Posterior cingulate gyrus (tissue), 11 donors: ENCODE results near the gene NAT9.

ENCODE experiments used
- DNase-seq, 10 donors: peaks; one replicate each; pipeline versions ENCODE4 v3.0.0 to v3.0.0-alpha.2; 2020 to 2021; ENCODE audit warnings: mixed read lengths in 3 of 10
- intact Hi-C: fragments of 100-400 bp; cut with DNase I; formaldehyde crosslinking; loops from one replicate; pipeline ENCODE4 v1.15.1; 2023

The NAT9 gene

DNA sequence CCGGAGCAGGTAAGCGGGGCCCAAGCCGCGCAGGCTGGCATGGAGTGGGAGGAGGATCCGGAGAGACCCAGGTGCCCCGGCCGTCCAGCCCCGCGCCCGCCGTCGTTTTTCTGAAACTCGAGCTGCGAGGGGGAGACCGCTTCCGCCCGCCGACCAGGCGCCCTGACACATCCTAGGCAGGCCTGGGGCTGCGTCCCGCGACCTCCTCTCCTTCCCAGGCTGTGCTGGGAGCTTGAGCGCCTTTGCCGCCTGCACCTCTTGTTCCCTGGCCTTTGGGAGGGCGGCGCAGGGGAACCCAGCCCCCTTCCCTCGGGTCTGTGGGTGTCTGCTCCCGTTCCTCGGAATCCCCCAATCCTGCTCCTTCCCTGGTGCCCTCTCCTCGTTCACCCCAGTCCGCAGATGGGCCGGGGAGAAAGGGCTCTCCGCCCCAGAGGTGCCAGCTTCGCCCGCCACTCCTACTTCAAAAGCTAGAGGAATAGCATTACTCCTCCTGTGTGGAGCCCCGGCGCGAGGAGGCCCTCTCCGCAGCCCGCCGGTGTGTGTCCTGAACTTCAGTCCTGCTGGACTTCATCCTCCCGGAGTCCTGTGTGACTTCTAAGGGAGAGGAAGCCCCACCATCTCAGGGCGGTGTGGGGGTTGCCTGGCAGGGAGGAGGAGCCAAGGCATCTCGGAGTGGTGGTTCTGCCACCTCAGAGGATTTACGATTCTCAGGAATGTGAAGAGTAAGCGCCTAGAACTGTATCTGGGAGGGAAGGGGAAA lies 26.7 kb downstream of the NAT9 start:
- peak in 3 of 10 donors; percentile 70 to 83 (median 72) for DNase-seq
- intact Hi-C loops: loop anchor here (2.0 kb wide), 1 partner anchor 15 kb away; no protein-coding TSS in a partner anchor

GRCh38 chr17:74748529-74749278 lies 27.4 kb downstream of the NAT9 start, which contains the start of gene NHERF1:
Gene NHERF1 (plus strand): TSS chr17:74748628. CDS start chr17:74748847, 219 bp downstream.
- intact Hi-C loops: no loop called here
- peak; percentile 85 to 99 (median 88) for DNase-seq

GRCh38 chr17:74748279-74748528 lies 27.9 kb downstream of the NAT9 start:
- intact Hi-C loops: no loop called here
- no peak for DNase-seq

DNA sequence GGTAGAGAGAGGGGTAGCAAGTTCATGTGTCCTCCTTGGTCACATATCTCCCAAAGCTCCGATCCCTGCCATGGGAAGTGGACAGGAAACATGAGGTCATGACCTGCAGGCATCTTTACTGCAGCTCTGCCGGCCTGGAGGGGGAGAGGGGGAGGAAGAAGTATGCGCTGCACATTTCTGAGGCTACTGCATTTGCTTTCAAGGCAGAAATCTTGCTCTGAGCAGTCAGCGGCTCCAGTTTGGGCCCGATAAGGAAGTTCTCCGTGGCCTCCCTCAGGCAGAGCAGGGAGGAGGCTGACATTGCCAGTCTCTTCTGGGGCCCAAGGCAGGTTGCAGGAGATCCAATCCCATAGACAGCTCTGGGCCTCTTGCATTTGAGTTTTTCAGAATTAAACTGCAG lies 29.2 kb downstream of the NAT9 start:
- intact Hi-C loops: no loop called here
- DNase-seq: peak in 2 of 10 donors; percentile 43 to 78

DNA sequence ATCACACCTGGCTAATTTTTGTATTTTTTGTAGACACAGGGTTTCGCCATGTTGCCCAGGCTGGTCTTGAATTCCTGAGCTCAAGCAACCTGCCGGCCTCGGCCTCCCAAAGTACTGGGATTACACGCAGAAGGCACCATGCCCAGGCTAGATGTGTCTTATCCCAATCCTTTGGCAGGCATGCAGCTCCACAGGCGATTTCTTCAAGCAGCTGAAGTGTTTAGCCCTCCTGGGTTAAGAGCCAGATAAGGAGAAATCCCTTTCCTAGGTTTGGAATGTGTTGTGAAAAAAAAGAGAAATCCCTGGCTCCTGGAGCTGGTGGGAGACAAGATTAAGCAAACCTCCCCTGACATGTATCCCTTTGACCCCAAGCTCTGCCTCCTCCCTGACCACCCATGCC lies 29.8 kb downstream of the NAT9 start:
- intact Hi-C loops: no loop called here
- peak in 2 of 10 donors; percentile 16 to 46 for DNase-seq

DNA sequence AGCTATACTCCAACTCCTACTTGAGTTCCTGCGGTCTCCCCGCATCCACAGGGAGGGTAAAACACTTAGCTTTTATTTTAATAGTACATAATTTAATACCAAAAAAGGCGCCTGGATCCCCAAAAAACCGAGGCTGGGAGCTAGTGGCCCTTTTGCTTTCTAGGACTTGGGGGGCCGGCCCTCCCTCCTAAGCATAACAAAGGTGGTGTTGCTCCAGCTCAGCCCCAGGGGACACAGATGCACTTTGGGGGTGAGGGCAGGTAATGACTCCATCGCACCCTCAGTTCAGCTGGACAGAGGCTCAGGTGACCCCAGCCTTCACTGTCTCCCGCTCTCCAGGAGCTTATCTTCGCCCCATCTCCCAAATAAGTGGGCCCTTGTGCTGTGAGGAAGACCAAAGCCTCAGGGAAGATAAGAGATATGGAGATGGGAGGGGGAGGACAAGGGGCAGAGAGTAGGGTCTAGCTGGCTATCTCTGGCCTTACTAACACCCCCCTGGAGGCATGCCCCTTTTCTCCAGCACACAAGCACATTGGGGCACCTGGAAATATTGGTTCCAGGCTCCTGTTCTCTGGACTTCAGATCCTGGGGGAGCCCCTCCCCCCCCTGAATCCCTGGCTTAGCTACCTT lies 30.5 kb downstream of the NAT9 start:
- intact Hi-C loops: loop anchor here (2.0 kb wide), 1 partner anchor 119 kb away; no protein-coding TSS in a partner anchor
- DNase-seq: peak in 2 of 10 donors; percentile 27 to 52

DNA sequence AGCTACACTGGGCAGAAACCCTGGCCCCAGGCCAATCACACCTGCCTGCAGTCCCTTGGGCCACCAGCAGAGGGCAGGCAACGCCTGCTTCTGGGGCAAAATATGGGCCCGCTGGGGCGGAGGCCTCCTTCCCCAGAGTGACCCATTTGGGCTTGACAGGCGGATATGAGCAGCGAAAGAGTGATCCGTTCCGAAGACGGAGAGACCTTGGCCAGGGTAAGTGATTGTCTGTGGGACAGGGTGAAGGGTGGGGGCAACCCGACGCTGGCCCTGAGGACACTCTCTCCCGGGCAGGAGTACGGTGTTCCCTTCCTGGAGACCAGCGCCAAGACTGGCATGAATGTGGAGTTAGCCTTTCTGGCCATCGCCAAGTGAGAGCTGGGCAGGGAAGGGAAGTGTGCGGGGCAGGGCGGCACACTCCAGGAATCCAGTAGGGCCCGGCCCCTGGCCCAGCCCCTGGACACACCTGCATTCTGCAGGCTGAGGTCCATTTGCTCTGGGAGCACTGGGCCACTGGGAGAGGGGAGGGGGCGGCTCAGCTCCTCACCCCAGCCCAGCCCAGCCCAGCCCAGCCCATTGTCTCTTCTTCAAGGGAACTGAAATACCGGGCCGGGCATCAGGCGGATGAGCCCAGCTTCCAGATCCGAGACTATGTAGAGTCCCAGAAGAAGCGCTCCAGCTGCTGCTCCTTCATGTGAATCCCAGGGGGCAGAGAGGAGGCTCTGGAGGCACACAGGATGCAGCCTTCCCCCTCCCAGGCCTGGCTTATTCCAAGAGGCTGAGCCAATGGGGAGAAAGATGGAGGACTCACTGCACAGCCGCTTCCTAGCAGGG lies 31.2 kb downstream of the NAT9 start:
- intact Hi-C loops: loop anchor here (1.0 to 2.0 kb wide), 3 partner anchors 25 to 120 kb away; no protein-coding TSS in a partner anchor

GRCh38 chr17:74744349-74744713 lies 31.8 kb downstream of the NAT9 start:
- intact Hi-C loops: loop anchor here (1.0 to 2.0 kb wide), 3 partner anchors 26 to 120 kb away; no protein-coding TSS in a partner anchor
- peak in 2 of 10 donors; percentile 4 to 50 for DNase-seq

More for the DNA sequence above, 31.2 kb downstream of the NAT9 start:
- DNase-seq: peak; percentile 66 to 99 (median 86)

DNA sequence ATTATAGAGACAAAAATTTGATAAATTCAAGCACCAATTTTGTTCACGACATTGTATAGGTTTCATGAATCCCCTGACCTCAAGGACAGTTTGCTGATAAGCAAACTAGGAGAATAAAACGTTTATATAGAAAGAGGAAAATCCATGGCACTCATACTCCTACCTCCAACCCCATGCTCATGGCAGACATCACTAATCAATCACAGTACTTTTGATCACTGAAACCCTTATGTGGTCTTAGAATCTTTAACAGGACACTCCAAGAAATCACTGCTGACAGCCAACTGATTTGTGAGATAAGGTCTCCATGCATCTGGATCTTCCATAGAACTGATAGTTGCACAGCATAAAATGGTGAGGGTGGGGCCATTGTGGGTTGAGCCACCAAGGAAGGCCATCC lies 32.4 kb downstream of the NAT9 start:
- DNase-seq: no peak
- intact Hi-C loops: loop anchor here (1.0 to 2.0 kb wide), 3 partner anchors 27 to 121 kb away; no protein-coding TSS in a partner anchor

DNA sequence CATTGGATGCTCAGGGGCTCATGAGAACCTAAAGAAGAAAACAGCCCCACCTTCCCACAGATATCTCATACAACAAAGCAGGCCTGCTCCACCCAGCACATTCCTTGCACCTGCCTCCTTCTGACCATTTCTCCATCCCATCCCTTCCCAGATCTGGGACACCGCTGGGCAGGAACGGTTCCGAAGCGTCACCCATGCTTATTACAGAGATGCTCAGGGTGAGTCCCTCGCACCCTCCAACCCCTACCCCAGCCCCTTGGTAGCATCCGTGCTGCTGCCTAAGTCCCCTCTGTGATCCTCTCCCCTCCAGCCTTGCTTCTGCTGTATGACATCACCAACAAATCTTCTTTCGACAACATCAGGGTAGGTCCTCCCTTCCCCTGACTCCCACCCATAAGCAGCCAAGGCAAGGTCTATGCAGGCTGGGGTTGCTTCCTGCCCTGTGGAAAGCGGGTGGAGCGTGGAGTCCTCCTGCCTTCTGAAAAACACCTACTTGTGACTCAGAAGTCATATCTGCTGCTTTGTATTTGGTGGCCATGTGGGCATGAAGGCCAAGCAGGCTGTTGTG lies 33.1 kb downstream of the NAT9 start:
- intact Hi-C loops: no loop called here
- peak in 3 of 10 donors; percentile 9 to 73 (median 62) for DNase-seq

DNA sequence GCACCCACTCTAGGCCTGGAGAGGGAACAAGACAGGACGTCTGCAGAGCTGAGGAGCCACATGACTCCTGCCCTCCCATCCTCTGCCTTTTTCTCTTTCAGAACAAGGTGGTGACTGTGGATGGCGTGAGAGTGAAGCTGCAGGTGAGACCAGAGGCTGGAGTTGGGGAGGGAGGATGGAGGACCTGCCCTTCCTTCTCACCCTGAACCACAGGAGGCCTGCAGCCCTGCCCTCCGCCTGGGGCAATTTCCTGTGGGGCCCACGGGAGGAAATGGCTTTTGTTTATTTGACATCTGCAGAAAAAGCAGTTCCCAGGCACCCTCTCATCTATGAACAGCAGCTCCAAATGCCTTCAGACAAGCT lies 34.0 kb downstream of the NAT9 start:
- intact Hi-C loops: no loop called here
- DNase-seq: peak in 2 of 10 donors; percentile 10 to 53

DNA sequence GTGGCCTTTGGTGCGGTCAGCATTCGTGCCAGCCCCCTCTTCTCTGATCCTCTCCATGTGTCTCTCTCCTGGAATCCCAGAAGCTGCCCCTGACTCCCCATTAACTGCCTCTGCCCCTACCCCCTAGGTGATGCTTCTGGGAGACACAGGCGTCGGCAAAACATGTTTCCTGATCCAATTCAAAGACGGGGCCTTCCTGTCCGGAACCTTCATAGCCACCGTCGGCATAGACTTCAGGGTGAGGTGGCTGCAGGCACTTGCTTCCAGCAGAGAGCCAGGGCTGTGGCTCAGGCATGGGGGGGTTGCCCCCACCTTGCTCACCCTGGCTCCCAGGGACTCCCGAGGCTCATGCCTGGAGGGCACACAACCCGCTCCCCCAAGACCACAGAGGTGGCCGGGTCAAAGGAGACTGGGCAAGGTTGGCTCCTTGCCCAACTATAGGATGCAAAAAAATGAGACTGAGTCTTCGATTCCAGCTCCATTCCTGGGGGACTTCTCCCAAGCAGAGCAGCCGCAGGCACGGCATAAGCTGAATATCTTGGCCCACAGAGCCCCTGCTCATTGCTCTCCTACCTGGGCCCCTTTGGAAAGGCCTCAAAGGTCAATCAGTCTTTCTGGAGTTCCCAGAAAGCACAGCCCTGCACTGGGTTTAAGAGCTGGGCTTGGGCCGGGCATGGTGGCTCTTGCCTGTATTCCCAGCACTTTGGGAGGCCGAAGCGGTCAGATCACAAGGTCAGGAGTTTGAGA lies 35.3 kb downstream of the NAT9 start:
- intact Hi-C loops: no loop called here
- DNase-seq: peak in 4 of 10 donors; percentile 9 to 61 (median 54)

DNA sequence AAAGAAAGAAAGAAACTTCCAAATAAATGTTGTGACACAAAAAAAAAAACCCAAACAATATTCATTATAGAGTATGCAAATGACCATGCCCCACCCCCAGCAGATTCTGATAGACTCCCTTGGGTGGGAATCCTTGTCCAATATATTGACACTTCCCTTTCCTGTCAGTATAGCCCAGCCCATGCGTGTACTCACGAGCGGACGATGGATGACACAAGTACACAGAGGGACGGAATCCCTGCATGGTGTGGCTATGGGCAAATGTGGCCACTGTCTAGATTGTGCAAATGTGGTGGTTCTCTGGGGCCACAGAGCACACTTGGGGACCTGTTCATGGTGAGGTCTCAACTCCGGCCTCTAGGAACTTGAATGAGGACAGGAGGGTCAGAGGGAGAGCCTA lies 36.0 kb downstream of the NAT9 start:
- intact Hi-C loops: no loop called here
- peak in 3 of 10 donors; percentile 26 to 35 (median 33) for DNase-seq

DNA sequence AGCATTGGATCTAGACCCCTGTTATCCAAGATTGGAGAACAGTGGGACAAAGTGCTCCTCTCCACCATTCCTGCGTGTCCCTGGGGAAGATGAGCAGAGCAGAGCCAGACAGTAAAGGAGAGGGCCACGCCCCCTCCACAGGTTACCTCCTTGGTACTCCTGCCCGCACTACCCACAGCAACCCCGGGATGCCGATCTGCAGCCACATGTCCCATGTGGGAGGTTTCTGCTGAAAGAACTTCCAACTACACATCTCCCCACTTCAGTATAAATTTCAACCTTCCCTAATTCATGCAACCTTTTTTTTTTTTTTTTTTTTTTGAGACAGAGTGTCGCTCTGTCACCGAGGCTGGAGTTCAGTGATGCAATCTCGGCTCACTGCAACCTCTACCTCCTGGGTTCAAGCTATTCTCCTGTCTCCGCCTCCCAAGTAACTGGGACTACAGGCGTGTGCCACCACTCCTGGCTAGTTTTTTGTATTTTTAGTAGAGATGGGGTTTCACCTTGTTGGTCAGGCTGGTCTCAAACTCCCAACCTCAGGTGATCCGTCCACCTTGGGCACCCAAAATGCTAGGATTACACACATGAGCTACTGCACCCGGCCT lies 36.8 kb downstream of the NAT9 start:
- DNase-seq: peak in 3 of 10 donors; percentile 33 to 66 (median 64)
- intact Hi-C loops: no loop called here

- peak in 3 of 10 donors; percentile 37 to 67 (median 66) for DNase-seq
- intact Hi-C loops: no loop called here
Observed at GRCh38 chr17:74738051-74738996, 37.8 kb downstream of the NAT9 start.

DNA sequence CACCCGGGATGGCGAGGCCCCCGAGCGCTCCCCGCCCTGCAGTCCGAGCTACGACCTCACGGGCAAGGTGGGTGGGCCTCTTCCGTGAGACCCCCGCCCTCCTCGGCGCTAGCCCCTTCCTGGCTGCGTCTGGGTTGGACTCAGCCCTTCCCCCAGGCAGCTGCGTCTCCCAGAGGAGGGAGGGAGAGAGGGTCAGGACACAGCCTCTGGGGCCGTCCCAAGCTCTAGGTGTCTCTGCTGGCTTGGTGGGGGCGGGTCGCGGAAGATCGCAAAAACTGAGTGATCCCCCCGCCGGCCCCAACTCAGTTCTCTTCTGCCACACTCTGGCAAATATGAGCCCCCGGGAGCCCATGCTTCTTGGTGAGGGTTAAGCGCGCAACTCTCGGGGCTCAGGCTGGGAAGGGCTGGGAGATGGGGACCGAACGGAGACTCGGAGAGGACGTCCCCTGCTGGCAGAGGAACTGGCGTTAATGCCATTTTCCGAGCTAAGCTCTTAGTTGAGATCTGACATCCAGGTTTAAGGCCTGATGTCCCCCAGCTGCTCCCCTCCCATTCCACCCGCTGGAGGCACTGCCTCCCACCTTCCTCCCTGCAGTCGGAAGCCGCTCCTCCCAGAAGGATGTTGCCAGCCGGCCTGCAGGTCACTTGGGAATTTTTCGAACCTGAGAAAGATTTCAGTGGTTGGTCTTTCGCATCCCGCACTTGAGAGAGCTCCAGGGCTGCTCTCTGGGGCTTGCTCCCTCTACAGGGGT lies 38.7 kb downstream of the NAT9 start:
- intact Hi-C loops: loop anchor here (2.0 kb wide), 1 partner anchor 81 kb away; no protein-coding TSS in a partner anchor
- peak in 3 of 10 donors; percentile 54 to 83 (median 69) for DNase-seq
